ENCODE measurements around the gene BIK.
"Not testable (repeated sequence)": the region's sequence is repeated elsewhere in the genome, so short reads cannot be mapped to it uniquely, and the experiment has no call there.

BIK gene

GRCh38 chr22:43135565-43135964 lies 25.0 kb downstream of the BIK start:
- Mint-ChIP-seq H3K4me1 (peaks cover 7% of the 10 kb centered on the region), H3K36me3 (peaks cover 24% of the 10 kb centered on the region), H3K9me3 (no peaks in the 10 kb centered on the region), H3K4me3 (no peak overlapping the region), H3K27ac (no peak overlapping the region), H3K27me3 (no peaks in the 10 kb centered on the region)
- ATAC-seq (ENCODE audit: low read depth): no peak
- no peak for DNase-seq (ENCODE audit: low spot score in 2 of 2)

- ATAC-seq (ENCODE audit: low read depth) (peak; percentile 89), DNase-seq (ENCODE audit: low spot score in 2 of 2) (peak in 1 of 2 donors; percentile 51)
- Mint-ChIP-seq H3K27ac (no peak overlapping the region), H3K27me3 (no peaks in the 10 kb centered on the region), H3K4me3 (no peak overlapping the region), H3K4me1 (peaks cover 7% of the 10 kb centered on the region), H3K9me3 (no peaks in the 10 kb centered on the region), H3K36me3 (peaks cover 24% of the 10 kb centered on the region)
Observed at GRCh38 chr22:43136255-43136654, 25.7 kb downstream of the BIK start.

- Mint-ChIP-seq H3K36me3 (peaks cover 24% of the 10 kb centered on the region), H3K4me1 (peaks cover 7% of the 10 kb centered on the region), H3K9me3 (no peaks in the 10 kb centered on the region), H3K27me3 (no peaks in the 10 kb centered on the region), H3K27ac (no peak overlapping the region), H3K4me3 (no peak overlapping the region)
- ATAC-seq (ENCODE audit: low read depth) (no peak), DNase-seq (ENCODE audit: low spot score in 2 of 2) (no peak)
Observed at GRCh38 chr22:43136801-43137200, 26.3 kb downstream of the BIK start.

- Mint-ChIP-seq H3K4me1 (peaks cover 25% of the 10 kb centered on the region), H3K27ac (peak within 1 kb of the TSS; percentile 95), H3K27me3 (no peaks in the 10 kb centered on the region), H3K36me3 (peaks cover 13% of the 10 kb centered on the region), H3K4me3 (peak within 1 kb of the TSS; percentile 91), H3K9me3 (no peaks in the 10 kb centered on the region)
- DNase-seq (ENCODE audit: low spot score in 2 of 2) (peak; percentile 79 to 82), ATAC-seq (ENCODE audit: low read depth) (peak; percentile 81)
Observed at GRCh38 chr22:43142880-43143562, 32.5 kb downstream of the BIK start, which contains the start of gene MCAT. Gene MCAT (minus strand): TSS chr22:43143398. CDS start chr22:43143348, 50 bp downstream.

GRCh38 chr22:43144949-43145348 lies 34.4 kb downstream of the BIK start:
- DNase-seq (ENCODE audit: low spot score in 2 of 2) (no peak), ATAC-seq (ENCODE audit: low read depth) (no peak)
- peaks cover 4% of the 10 kb centered on the region for H3K36me3 Mint-ChIP-seq
- H3K27ac Mint-ChIP-seq: no peak overlapping the region
- no peaks in the 10 kb centered on the region for H3K9me3 Mint-ChIP-seq
- H3K27me3 Mint-ChIP-seq: no peaks in the 10 kb centered on the region
- no peak overlapping the region for H3K4me3 Mint-ChIP-seq
- H3K4me1 Mint-ChIP-seq: peaks cover 28% of the 10 kb centered on the region

- ATAC-seq (ENCODE audit: low read depth); H3K27me3 Mint-ChIP-seq; H3K4me3 Mint-ChIP-seq; H3K36me3 Mint-ChIP-seq; DNase-seq (ENCODE audit: low spot score in 2 of 2); H3K9me3 Mint-ChIP-seq; H3K27ac Mint-ChIP-seq: not testable (repeated sequence)
- H3K4me1 Mint-ChIP-seq: peaks cover 28% of the 10 kb centered on the region
Observed at GRCh38 chr22:43145371-43145770, 34.8 kb downstream of the BIK start.

GRCh38 chr22:43146332-43146731 lies 35.8 kb downstream of the BIK start:
- ATAC-seq (ENCODE audit: low read depth); H3K36me3 Mint-ChIP-seq; DNase-seq (ENCODE audit: low spot score in 2 of 2); H3K4me3 Mint-ChIP-seq; H3K27me3 Mint-ChIP-seq; H3K9me3 Mint-ChIP-seq: not testable (repeated sequence)
- peak overlapping the region; percentile 45 for H3K27ac Mint-ChIP-seq
- peaks cover 37% of the 10 kb centered on the region for H3K4me1 Mint-ChIP-seq

- peaks cover 3% of the 10 kb centered on the region for H3K27me3 Mint-ChIP-seq
Observed at GRCh38 chr22:43147821-43148220, 37.3 kb downstream of the BIK start.

DNA sequence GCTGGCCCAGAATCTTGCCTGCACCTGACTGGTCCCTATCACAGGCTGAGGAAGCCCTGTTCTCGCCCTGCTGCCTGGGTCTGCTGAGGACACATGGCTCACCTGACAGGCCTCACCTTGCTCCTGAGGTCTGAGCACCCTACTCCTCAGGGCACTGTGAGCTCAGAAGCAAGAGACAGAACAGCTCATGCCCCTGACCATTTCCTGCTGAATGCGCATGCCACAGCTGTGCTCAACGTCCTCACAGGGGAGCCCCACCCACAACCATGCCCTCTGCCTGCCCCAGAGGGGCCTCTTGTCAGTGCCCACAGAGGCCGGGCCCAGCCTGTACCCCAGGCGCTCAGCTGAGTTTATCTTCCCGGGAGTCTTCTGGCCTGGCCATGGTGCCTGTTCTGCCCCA lies 38.0 kb downstream of the BIK start:
- peaks cover 5% of the 10 kb centered on the region for H3K27me3 Mint-ChIP-seq
- H3K4me1 Mint-ChIP-seq: peaks cover 40% of the 10 kb centered on the region
- H3K4me3 Mint-ChIP-seq: no peak overlapping the region
- no peak overlapping the region for H3K27ac Mint-ChIP-seq
- ATAC-seq (ENCODE audit: low read depth): no peak
- DNase-seq (ENCODE audit: low spot score in 2 of 2): no peak
- H3K9me3 Mint-ChIP-seq: no peaks in the 10 kb centered on the region
- no peaks in the 10 kb centered on the region for H3K36me3 Mint-ChIP-seq

More at GRCh38 chr22:43147821-43148220, 37.3 kb downstream of the BIK start:
- Mint-ChIP-seq H3K9me3 (no peaks in the 10 kb centered on the region), H3K4me3 (peak overlapping the region; percentile 25), H3K36me3 (no peaks in the 10 kb centered on the region), H3K27ac (no peak overlapping the region), H3K4me1 (peaks cover 40% of the 10 kb centered on the region)
- ATAC-seq (ENCODE audit: low read depth) (no peak), DNase-seq (ENCODE audit: low spot score in 2 of 2) (no peak)

DNA sequence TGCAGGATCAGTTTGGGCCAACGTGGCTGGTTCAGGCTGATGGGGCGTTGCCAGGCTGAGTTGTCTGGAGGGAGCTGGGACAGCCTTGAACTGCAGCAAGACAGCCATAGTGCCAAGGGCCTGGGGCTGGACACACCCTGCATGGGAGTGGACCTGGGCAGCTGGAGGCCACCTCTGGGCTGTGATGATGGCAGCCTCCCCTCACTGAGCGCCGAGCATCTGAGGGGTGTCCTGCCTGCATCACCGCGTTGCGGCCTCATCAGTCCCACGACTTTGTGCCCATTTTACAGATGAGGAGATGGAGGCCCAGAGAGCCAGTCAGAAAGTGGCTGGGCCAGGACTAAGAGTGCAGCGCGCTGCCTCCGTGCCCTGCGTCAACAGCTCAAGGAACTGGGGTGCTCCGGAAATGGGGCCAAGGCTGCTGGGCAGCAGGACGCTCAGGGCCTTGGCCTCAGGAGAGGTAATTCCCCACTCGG lies 40.2 kb downstream of the BIK start:
- H3K4me1 Mint-ChIP-seq: peaks cover 35% of the 10 kb centered on the region
- DNase-seq (ENCODE audit: low spot score in 2 of 2) (no peak), ATAC-seq (ENCODE audit: low read depth) (no peak)
- H3K27me3 Mint-ChIP-seq: peaks cover 5% of the 10 kb centered on the region
- peak overlapping the region; percentile 38 for H3K27ac Mint-ChIP-seq
- H3K9me3 Mint-ChIP-seq: no peaks in the 10 kb centered on the region
- peak overlapping the region; percentile 93 for H3K4me3 Mint-ChIP-seq
- no peaks in the 10 kb centered on the region for H3K36me3 Mint-ChIP-seq

- ATAC-seq (ENCODE audit: low read depth) (peak; percentile 48), DNase-seq (ENCODE audit: low spot score in 2 of 2) (peak; percentile 27 to 65)
- H3K4me3 Mint-ChIP-seq: peak within 1 kb of the TSS; percentile 93
- H3K36me3 Mint-ChIP-seq: no peaks in the 10 kb centered on the region
- H3K9me3 Mint-ChIP-seq: no peaks in the 10 kb centered on the region
- H3K27me3 Mint-ChIP-seq: peaks cover 5% of the 10 kb centered on the region
- peaks cover 34% of the 10 kb centered on the region for H3K4me1 Mint-ChIP-seq
- H3K27ac Mint-ChIP-seq: peak within 1 kb of the TSS; percentile 38
Observed at GRCh38 chr22:43151251-43152002, 40.9 kb downstream of the BIK start, which contains the start of gene TSPO. Gene TSPO (plus strand): TSS chr22:43151559. CDS start chr22:43159239, 7,680 bp downstream.

GRCh38 chr22:43152003-43152356 lies 41.4 kb downstream of the BIK start:
- no peak for DNase-seq (ENCODE audit: low spot score in 2 of 2)
- H3K27me3 Mint-ChIP-seq: peaks cover 5% of the 10 kb centered on the region
- peak; percentile 17 for ATAC-seq (ENCODE audit: low read depth)
- peak overlapping the region; percentile 88 for H3K4me3 Mint-ChIP-seq
- no peaks in the 10 kb centered on the region for H3K36me3 Mint-ChIP-seq
- no peaks in the 10 kb centered on the region for H3K9me3 Mint-ChIP-seq
- H3K4me1 Mint-ChIP-seq: peaks cover 32% of the 10 kb centered on the region
- no peak overlapping the region for H3K27ac Mint-ChIP-seq

DNA sequence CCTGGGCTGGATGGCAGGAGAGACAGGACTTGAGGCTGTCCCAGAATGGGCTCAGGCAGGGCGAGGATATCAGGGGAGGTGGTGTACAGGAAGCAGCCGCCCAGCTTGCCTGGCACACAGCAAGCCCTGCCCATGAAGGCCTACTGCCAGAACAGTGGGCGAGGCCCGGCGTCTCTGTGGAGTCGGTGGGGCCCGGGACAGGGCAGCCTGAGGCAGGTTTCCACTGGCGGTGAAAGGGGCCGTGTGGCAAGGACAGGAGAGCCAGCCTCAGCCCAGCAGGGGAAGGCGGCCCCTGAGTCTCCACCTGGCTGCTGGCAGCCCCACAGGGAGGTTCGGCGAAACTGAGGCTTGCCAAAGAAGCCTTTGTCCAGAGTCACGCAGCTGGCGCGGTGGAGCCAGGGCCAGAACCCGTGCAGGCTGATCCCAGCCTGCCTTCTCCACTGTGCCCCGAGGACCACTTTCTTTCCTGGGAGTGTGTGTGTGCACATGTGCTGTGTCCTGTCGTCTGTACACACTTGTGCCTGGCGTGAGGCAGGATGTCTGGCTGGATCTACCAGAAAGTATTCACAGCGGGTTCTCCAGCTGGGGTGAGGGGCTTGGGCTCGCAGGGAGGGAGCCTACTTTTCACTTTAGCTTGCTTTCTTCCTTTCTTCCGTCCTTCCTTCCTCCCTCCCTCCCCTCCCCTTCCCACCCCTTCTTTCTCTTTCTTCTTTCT lies 42.0 kb downstream of the BIK start:
- peak in 1 of 2 donors; percentile 51 for DNase-seq (ENCODE audit: low spot score in 2 of 2)
- H3K4me1 Mint-ChIP-seq: peaks cover 28% of the 10 kb centered on the region
- peak overlapping the region; percentile 88 for H3K4me3 Mint-ChIP-seq
- no peak overlapping the region for H3K27ac Mint-ChIP-seq
- no peaks in the 10 kb centered on the region for H3K36me3 Mint-ChIP-seq
- peak; percentile 69 for ATAC-seq (ENCODE audit: low read depth)
- peaks cover 5% of the 10 kb centered on the region for H3K27me3 Mint-ChIP-seq
- no peaks in the 10 kb centered on the region for H3K9me3 Mint-ChIP-seq

- DNase-seq (ENCODE audit: low spot score in 2 of 2) (no peak), ATAC-seq (ENCODE audit: low read depth) (no peak)
- Mint-ChIP-seq H3K27me3 (peaks cover 5% of the 10 kb centered on the region), H3K36me3 (no peaks in the 10 kb centered on the region), H3K4me3 (peak overlapping the region; percentile 53), H3K27ac (no peak overlapping the region), H3K4me1 (peaks cover 26% of the 10 kb centered on the region), H3K9me3 (no peaks in the 10 kb centered on the region)
Observed at GRCh38 chr22:43153899-43154298, 43.3 kb downstream of the BIK start.
